GM21528 (cell line): ENCODE results near the gene TBL1Y.
"Not testable (repeated sequence)": the region's sequence is repeated elsewhere in the genome, so short reads cannot be mapped to it uniquely, and the experiment has no call there.

Experiments used
- ATAC-seq: cut with Tn5 transposase; IDR thresholded peaks from one replicate; pipeline ENCODE4 v1.9.1; 2021; ENCODE audit warnings: mild to moderate bottlenecking, moderate library complexity; ENCODE audit not compliant: unreplicated experiment, low FRiP score

The TBL1Y gene

DNA sequence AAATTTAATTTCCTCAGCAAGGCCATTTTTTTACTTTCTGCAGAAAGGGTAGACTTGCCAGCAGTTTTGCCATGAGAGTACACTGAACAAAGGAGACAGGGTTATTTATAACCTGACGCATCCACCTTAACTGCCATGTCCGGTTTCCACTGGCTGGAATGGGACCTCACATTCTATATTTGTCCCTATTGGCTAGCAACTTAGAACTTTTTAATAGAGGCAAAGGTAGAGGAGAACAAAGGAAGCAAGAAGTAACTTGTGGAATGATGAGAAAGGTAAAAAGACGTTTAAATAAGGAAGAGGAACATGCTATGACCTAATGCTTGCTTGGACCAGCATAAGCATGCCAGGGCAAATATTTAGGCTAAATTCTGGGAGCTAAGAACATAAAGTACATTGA is 142.0 kb downstream of the TBL1Y start:
- ATAC-seq = not testable (repeated sequence)

DNA sequence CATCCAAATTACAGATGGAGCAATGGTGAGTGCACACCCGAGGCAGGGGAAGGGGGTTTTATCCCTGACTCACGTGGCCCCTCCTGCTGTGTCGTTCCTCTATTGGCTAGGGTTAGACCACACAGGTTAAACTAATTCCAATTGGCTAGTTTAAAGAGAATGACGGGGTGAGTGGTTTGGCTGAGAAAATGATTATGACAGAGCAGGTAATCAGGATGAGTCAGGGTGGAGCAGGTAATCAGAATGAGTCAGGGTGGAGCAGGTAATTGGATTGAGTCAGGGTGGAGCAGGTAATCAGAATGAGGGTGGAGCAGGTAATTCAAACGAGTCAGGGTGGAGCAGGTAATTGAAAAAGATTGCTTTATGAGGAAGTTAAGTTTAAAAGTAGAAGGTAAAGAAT is 146.4 kb downstream of the TBL1Y start:
- ATAC-seq = no peak

DNA sequence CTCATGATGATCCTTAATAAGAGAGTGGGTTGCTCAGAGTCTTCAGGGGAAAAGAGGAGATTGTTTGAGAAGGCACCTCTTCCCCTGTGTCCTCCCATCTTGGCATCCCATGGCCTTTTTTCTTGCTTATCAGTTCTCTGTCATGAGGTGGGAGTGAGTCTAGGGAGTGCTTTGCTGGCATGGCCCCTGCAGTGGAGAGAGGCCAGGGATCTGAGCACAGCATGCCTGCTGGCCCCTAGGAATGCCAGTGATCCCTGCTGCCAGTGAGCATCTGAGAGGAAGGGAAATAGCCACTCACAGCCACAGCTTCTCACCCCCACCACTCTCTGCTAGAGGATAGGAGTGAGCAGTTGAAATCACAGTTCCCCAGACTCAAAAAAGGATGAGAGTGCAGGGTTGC is 168.2 kb downstream of the TBL1Y start:
- ATAC-seq = no peak

DNA sequence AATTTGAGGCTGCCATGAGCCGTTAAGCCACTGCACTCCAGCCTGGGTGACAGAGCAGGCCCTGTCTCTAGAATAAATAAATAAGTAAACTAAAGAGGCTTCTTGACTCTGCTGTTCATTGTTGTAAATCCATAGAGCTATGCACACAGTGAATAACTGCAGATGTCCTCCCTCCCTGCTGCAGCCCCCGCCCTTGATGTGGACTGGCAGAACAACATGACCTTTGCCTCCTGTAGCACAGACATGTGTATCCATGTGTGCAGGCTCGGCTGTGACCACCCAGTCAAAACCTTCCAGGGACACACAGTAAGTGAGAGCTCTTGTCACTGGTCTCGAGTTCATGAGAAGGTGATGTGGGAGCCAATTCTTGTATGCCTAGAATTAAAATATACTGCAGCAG is 170.1 kb downstream of the TBL1Y start:
- not testable (repeated sequence) for ATAC-seq

DNA sequence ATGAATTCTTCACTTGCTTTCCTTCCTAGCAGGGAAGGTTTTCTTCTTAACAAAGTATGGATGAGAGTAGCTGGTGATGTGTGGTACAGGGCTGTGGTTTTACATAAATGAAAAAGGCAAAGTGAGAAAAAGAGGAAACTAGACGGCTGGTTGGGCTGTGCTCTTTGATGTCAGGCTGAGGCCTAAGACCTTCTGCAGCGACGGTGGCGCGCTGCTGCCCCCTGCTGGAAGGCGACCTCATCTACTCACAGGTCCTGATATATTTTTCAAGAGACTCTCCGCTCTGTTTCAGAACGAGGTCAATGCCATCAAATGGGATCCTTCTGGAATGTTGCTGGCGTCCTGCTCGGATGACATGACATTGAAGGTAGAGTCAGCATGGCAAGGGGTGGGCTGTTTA is 175.1 kb downstream of the TBL1Y start:
- ATAC-seq = peak; percentile 84

DNA sequence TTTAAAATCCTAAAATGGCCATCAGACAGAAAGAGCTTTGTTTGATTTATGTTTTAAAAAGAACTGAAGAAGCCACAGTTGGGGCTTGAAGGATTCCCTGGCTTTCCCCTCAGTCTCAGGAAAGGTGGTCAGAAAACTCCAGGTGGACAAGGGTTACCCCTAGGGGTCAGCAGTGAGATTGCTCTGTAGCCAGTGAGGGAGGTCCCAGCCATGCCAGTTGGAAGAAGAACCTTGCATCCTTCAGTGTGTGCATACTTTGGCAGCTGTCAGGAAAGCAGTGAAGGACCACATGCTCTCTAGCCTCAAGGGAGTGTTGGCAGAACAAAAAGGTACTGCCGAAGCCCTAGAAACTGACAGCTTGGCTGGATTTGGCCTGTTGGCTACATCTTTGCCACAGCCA is 182.3 kb downstream of the TBL1Y start:
- no peak for ATAC-seq

DNA sequence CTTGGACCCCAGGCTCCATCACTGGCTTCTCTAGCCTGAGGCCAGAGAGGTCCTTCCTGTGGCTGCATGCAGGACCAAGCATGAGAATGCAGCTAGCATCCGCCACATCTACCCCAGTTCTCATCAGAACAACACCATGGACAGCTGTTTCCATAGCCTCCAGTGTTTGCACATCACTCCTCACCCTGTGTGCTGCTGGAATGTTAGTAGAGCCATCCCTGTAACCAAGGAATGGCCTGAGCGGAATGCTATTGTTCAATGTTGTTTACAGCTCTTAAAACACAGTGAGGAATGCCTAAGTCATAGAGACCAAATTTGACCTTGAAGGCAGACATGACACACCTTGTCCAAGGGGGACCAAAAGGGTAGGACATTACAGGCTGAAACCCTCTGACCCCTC is 183.9 kb downstream of the TBL1Y start:
- no peak for ATAC-seq

DNA sequence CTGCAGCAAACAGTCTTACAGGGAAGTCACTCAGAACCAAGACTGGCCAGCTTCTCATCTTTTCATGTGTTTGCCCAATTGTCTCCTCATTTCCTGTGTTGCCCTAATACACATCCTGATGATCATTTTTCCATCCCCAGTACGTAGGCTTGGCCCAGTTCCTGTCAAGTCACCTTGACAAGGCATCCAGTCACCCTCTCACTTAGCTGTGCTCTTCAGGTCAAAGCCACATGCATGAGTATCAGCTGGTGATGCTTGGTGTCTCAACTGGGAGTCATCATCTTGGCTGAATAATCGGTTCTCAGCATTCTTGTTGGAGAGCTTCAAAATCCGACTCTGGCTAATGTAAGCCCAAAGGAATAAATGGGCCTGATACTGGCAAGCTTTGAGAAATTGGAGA is 186.5 kb downstream of the TBL1Y start:
- no peak for ATAC-seq

DNA sequence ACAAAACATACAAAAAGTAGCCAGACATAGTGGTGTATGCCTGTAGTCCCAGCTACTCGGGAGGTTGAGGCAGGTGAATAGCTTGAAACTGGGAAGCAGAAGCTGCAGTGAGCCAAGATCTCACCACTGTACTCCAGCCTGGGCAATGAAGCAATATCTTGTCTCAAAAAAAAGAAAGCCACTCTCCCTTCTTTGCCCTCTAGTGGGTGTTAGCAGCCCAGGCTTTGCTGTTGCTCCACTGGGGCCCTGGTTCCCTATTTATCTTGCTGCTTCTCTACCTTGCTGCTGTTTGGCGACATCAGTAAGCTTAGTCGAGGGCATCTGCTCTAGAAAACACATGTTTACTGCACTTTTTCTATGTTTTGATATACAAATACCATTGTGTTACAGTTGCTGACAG is 189.2 kb downstream of the TBL1Y start:
- no peak for ATAC-seq

DNA sequence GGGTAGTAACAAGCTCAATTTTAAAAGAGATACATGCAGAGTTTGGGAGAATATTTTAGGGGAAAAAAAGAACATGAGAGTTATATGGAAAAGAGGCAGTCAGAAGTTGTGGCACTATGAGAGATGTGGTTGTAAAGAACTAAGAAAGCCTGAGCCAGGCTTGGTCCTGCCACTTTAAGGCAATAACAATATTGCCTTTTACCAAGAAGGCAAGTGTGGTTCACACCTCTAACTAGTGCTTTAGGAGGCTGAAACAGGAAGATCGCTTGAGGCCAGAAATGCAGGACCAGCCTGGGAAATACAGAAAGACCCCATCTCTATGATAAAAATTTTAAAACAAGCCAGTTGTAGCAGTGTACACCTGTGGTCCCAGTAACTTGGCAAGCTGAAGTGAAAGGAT is 192.2 kb downstream of the TBL1Y start:
- ATAC-seq = no peak

DNA sequence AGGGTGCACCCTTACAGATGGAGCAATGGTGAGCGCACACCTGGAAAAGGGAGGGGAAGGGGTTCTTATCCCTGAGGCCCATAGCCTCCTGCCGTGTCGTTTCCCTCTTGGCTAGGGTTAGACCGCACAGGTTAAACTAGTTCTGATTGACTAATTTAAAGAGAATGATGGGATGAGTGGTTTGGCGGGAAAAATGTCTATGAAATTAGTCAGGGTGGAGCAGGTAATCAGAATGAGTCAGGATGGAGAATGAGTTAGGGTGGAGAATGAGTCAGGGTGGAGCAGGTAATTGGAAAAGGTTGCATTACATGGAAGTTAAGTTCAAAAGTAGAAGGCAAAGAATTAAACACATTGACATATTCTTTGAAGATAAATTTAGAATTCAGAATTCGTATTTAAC is 196.7 kb downstream of the TBL1Y start:
- ATAC-seq = no peak

DNA sequence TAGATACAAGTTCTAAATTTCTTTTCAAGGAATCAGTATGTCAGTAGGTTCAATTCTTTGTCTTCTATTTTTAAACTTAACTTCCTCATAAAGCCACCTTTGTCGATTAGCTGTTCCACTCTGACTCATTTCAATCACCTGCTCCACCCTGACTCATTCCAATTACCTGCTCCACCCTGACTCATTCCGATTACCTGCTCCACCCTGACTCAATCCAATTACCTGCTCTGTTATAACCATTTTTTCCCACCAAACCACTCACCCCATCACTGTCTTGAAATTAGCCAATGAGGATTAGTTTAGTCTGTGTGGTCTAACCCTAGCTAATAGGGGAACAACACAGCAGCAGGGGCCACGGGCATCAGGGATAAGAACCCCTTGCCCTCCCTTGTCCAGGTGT is 199.6 kb downstream of the TBL1Y start:
- no peak for ATAC-seq

DNA sequence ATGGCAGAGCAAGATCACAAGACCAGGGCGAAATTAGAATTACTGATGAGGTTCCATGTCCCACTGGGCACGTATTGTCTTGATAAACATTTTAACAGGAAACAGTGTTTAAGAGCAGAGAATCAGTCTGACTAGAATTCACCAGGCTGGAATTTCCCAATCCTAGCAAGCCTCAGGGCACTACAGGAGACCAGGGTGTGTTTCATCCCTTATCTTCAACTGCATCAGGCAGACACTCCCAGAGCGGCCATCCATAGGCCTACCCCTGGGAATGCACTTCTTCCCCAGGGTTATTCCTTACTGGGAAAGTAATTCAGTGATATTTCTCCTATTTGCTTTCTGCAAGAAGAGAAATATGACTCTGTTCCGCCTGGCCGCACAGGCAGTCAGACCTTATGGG is 205.4 kb downstream of the TBL1Y start:
- ATAC-seq = no peak

DNA sequence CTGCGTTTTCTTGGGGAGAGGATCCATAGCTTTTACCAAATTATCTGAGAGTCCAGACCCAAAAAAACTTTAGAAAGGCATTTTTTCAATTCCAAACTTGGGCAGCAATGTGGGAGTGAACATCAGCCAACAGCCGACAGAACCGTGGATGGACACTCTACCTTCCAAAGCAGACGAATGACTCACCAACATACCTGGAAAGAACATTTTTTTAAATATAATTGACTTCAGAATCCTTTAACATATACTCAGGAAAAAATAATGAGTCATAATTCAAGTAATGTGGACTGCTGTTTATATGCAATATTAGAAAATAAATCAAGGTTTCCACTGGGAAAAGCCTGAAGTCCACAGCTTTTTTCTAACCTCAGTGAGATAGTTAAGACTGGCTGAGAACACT is 211.7 kb downstream of the TBL1Y start:
- ATAC-seq = no peak

DNA sequence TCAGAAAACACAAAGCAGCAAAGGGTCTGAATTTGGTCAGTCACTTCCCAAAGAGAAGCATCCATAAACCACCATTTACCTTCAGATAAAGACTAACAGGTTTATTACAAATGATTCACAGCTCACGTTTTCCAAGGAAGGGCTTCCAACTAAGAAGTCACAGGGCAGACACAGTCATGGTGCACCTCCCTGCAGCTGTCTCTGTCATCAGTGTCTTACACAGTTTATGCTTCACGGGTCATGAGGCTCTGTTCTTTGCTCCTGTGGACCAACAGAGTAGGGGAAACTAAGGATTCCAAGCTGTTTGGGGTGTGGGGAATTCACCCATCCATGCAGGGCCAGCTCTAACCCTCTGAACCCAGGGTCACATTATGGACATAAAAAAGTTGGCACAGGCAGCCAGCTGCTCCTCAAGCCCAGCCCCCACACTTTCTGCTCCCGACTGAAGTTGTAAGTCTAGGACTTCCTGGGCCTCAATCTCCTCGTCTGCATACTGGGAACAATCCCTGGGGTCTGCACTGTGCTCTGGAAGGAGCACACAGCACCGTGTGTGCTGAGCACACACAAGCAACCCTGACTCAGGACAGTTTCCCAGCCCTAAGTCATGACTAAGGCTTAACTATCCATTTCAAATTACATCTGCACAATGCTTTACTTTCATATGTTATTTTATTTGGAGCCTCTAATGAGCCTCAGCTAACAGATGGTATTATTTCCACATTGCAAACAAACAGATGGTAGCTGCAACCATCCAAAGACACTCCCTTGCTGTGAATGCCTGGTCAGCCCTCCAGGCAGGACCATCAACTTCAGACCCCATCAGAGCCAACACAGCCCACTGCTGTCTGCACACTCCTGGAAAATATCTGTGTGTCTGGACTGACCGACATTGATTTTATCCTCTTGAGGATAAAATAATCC is 214.9 kb downstream of the TBL1Y start:
- ATAC-seq = no peak

DNA sequence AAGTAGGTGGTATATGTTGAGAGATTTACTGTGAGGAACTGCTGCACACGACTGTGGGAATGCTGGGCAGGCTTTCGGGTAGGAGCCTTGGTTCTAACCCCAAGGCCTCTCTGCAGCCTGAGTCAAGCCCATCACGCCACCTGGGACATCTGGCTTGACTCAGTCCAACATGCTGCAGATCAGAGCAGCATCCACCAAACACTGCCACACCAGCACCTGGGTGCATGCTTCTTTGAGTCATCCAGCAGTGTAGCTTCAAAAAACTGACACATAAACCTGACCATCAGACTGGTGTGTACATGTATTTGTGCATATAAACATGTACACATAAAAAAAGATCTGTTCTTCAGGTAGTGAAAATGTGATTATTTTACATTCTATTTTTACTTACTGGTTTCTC is 217.7 kb downstream of the TBL1Y start:
- ATAC-seq = no peak
